Keratinocyte (primary cell): ENCODE results near the gene CDON. TPM values are rescaled to one million over a fixed set of nuclear protein-coding genes. Genes with fewer than 3 reads are reported as not detected.

Experiments used
- DNase-seq: peaks from one replicate; pipeline ENCODE4 v3.0.0-alpha.2; 2011; ENCODE audit warnings: low read depth, missing footprints, low spot score
- FAIRE-seq: peaks from 2 replicates; lab custom pipeline; 2011; peaks lifted over from hg19 to GRCh38; lab: Jason Lieb, UNC
- H2AFZ ChIP-seq: 2 replicates; pipeline ENCODE4 v1.6.0; 2012; ENCODE audit warnings: low read length, control low read depth, inconsistent platforms; ENCODE audit not compliant: control insufficient read depth
- H3K27ac ChIP-seq: 2 replicates; pipeline ENCODE4 v1.5.1; 2011; ENCODE audit warnings: low read length; ENCODE audit not compliant: control insufficient read depth, insufficient read depth
- H3K27me3 ChIP-seq: 3 replicates; pipeline ENCODE4 v1.6.0; 2011; ENCODE audit warnings: low read length; ENCODE audit not compliant: control insufficient read depth, insufficient read depth; ENCODE audit errors: extremely low read depth
- H3K36me3 ChIP-seq, 2 experiments: 2 replicates in 1 of 2; 3 replicates in 1 of 2; pipeline ENCODE4 v1.5.1; 2011; ENCODE audit warnings: low read length in 2 of 2, mild to moderate bottlenecking in 1 of 2; ENCODE audit not compliant: control insufficient read depth in 2 of 2, insufficient read depth in 2 of 2; ENCODE audit errors: extremely low read depth in 1 of 2
- H3K4me1 ChIP-seq: 3 replicates; pipeline ENCODE4 v1.5.1; 2011; ENCODE audit warnings: low read length; ENCODE audit not compliant: control insufficient read depth, insufficient read depth; ENCODE audit errors: extremely low read depth
- H3K4me2 ChIP-seq: 3 replicates; pipeline ENCODE4 v1.6.0; 2011; ENCODE audit warnings: low read depth, low read length; ENCODE audit not compliant: control insufficient read depth, insufficient read depth; ENCODE audit errors: extremely low read depth
- H3K4me3 ChIP-seq, 3 experiments: fragments of 200-600 bp in 1 of 3; sonication (generic) in 1 of 3; 2 replicates in 2 of 3; 3 replicates in 1 of 3; pipeline ENCODE4 v1.5.1; 2011 to 2016; ENCODE audit warnings: low read length in 3 of 3, mild to moderate bottlenecking in 3 of 3, control low read depth in 2 of 3, inconsistent platforms in 1 of 3, low read depth in 1 of 3, mixed read lengths in 1 of 3, mixed run types in 1 of 3, moderate library complexity in 1 of 3; ENCODE audit not compliant: control insufficient read depth in 2 of 3, insufficient read depth in 2 of 3; ENCODE audit errors: extremely low read depth in 1 of 3
- H3K79me2 ChIP-seq: 2 replicates; pipeline ENCODE4 v1.6.0; 2012; ENCODE audit warnings: low read length; ENCODE audit not compliant: control insufficient read depth, insufficient read depth
- H3K9ac ChIP-seq: 3 replicates; pipeline ENCODE4 v1.6.0; 2011; ENCODE audit warnings: low read length; ENCODE audit not compliant: control insufficient read depth, insufficient read depth; ENCODE audit errors: extremely low read depth
- H3K9me1 ChIP-seq: 3 replicates; pipeline ENCODE4 v1.6.0; 2011; ENCODE audit warnings: low read length; ENCODE audit not compliant: control insufficient read depth, insufficient read depth; ENCODE audit errors: extremely low read depth
- H3K9me3 ChIP-seq: 2 replicates; pipeline ENCODE4 v1.5.1; 2012; ENCODE audit warnings: low read depth, low read length; ENCODE audit not compliant: control insufficient read depth
- H4K20me1 ChIP-seq: 3 replicates; pipeline ENCODE4 v1.6.0; 2011; ENCODE audit warnings: low read length; ENCODE audit not compliant: control insufficient read depth, insufficient read depth; ENCODE audit errors: extremely low read depth
- CTCF ChIP-seq, 3 experiments: IDR thresholded peaks in 1 of 3; conservative IDR thresholded peaks in 1 of 3; optimal IDR thresholded peaks in 1 of 3; 2 replicates in 2 of 3; 3 replicates in 1 of 3; pipeline versions ENCODE3 to v1.5.1; 2011; ENCODE audit warnings: low read length in 3 of 3, mild to moderate bottlenecking in 3 of 3, moderate library complexity in 2 of 3, control low read depth in 1 of 3, inconsistent platforms in 1 of 3; ENCODE audit not compliant: insufficient read depth in 2 of 3; ENCODE audit errors: extremely low read depth in 1 of 3
- EZH2 ChIP-seq: IDR thresholded peaks from one replicate; pipeline ENCODE4 v1.6.1; 2012; ENCODE audit warnings: inconsistent platforms, mild to moderate bottlenecking, low read length, moderate library complexity
- dilution Hi-C: fragments of 300-500 bp; cut with MboI; formaldehyde crosslinking; loops from one replicate; pipeline ENCODE4 v1.7.0; 2020; ENCODE audit warnings: low sequenced_read_pairs; ENCODE audit not compliant: extremely low pct_ligation_motif_present
- polyA plus RNA-seq, 5 experiments: library from polyadenylated mRNA; depleted of rRNA in 3 of 5; stranded (reverse) in 3 of 5; stranded (forward) in 1 of 5; unstranded in 1 of 5; fragments of >200 nt; gene quantifications; 1 replicate in 1 of 5; 2 replicates in 3 of 5; 3 replicates in 1 of 5; pipeline versions ENCODE4 v1.2.1 to v1.2.3, GENCODE V29; 2011 to 2012; ENCODE audit warnings: missing spikeins in 2 of 5, low read depth in 1 of 5, low replicate concordance in 1 of 5

The CDON gene
- polyA plus RNA-seq, 1 donor (not counting 4 experiments of a cell fraction or from before 2014, with no cell fraction given) = 1.0 TPM

GRCh38 chr11:125931668-125932067 is 131.0 kb downstream of the CDON start:
- no peak for FAIRE-seq
- no peak for DNase-seq
- TF ChIP-seq EZH2 (no peak), CTCF (optimal IDR thresholded peaks at IDR 0.05 in 1 of 3, IDR thresholded peaks at IDR 0.05 in 1 of 3, conservative IDR thresholded peaks at IDR 0.05 in 1 of 3; ENCODE audit: extremely low read depth in 1 of 3, insufficient read depth in 2 of 3, low read length in 3 of 3) (no peak)

GRCh38 chr11:125931116-125931515 is 131.6 kb downstream of the CDON start:
- Histone ChIP-seq H3K27ac (no peak overlapping the region), H3K36me3 (no peaks in the 10 kb centered on the region), H3K79me2 (no peaks in the 10 kb centered on the region), H3K4me1 (no peaks in the 10 kb centered on the region), H2AFZ (no peak overlapping the region), H4K20me1 (no peaks in the 10 kb centered on the region), H3K4me2 (no peak overlapping the region), H3K27me3 (peaks cover 31% of the 10 kb centered on the region), H3K4me3 (no peak overlapping the region), H3K9me1 (no peaks in the 10 kb centered on the region), H3K9me3 (no peaks in the 10 kb centered on the region), H3K9ac (no peak overlapping the region)
- no peak for TF ChIP-seq CTCF (optimal IDR thresholded peaks at IDR 0.05 in 1 of 3, IDR thresholded peaks at IDR 0.05 in 1 of 3, conservative IDR thresholded peaks at IDR 0.05 in 1 of 3; ENCODE audit: extremely low read depth in 1 of 3, insufficient read depth in 2 of 3, low read length in 3 of 3)
- no peak for TF ChIP-seq EZH2
- dilution Hi-C loops = loop anchor here (25.0 kb wide), 1 partner anchor 281 kb away; the partner anchor contains the start of genes FAM118B and RPUSD4
- no peak for FAIRE-seq
- no peak for DNase-seq

More at GRCh38 chr11:125931668-125932067, 131.0 kb downstream of the CDON start:
- Histone ChIP-seq H2AFZ (no peak overlapping the region), H3K27ac (no peak overlapping the region), H4K20me1 (no peaks in the 10 kb centered on the region), H3K9me1 (no peaks in the 10 kb centered on the region), H3K4me1 (no peaks in the 10 kb centered on the region), H3K79me2 (no peaks in the 10 kb centered on the region), H3K36me3 (no peaks in the 10 kb centered on the region), H3K9me3 (no peaks in the 10 kb centered on the region), H3K9ac (no peak overlapping the region), H3K4me2 (no peak overlapping the region), H3K27me3 (peaks cover 31% of the 10 kb centered on the region), H3K4me3 (no peak overlapping the region)
- dilution Hi-C loops = loop anchor here (25.0 kb wide), 1 partner anchor 281 kb away; the partner anchor contains the start of genes FAM118B and RPUSD4
